Kidney tubule cell (primary cell): ENCODE measurements around the gene RNF223.
A peak's percentile ranks its signal among the peaks of the same experiment; 100 is the strongest.

Source experiments
- DNase-seq: peaks from one replicate; pipeline ENCODE4 v3.0.0-alpha.2; 2018; ENCODE audit warnings: low spot score

RNF223 gene

DNA sequence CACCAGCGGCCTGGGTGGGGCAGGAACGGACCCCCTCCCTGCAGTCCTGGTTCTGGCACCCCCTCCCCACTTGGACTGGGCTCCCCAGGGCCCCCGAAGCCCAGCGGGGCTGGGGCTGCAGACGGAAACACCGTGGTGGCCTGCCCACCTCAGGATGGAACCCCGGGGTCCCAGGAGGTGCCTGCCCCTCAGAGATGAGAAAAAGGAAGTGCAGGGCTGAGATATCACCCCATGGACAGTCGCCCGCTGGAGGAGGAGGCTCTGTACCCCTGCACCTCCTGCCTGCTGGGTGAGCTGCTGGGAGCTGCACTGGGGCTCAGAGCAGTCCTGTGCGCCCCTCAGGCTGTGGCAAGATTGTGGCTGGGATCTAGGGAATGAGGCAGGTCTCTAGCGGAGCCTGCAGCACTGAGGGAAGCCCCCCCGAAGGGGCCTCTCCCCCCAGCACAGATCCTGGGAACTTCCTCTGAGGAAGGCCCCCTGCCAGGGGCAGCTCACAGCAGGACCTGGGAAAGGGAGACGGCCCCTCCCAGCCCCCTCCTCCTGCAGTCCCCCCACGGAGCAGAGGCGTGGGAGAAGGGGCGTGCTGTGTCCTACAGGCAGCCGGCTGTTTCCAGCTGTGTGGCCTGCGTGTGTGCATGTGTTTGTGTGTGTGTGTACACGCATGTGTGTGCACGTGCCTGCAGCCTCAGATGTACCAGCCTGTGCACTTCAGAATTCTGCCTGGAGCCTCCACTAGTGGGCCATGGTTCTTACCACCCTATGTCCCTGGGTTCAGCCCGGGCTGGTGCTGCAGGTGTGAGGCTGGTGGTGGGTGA, 47.3 kb downstream of the RNF223 start:
- no peak for DNase-seq

DNA sequence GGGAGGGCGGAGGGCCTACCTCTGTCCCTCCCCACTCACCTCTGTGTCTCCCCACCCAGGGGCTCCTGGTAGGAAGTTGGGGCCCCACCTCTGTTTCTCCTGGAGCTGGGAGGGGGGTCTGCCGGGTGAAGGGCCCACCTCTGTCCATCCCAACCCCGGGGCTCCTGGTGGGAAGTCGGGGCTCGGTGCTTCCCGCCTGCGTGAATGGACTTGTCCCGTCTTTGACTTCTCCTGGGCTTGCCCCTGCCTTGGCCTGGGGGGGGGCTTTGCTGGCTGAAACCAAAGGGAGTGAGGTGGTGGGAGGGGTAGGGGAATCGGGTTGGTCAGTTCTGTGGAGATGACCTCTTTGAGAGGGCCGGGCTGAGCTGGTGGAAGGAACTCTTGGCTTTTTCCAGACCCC, 48.4 kb downstream of the RNF223 start:
- DNase-seq = no peak

DNA sequence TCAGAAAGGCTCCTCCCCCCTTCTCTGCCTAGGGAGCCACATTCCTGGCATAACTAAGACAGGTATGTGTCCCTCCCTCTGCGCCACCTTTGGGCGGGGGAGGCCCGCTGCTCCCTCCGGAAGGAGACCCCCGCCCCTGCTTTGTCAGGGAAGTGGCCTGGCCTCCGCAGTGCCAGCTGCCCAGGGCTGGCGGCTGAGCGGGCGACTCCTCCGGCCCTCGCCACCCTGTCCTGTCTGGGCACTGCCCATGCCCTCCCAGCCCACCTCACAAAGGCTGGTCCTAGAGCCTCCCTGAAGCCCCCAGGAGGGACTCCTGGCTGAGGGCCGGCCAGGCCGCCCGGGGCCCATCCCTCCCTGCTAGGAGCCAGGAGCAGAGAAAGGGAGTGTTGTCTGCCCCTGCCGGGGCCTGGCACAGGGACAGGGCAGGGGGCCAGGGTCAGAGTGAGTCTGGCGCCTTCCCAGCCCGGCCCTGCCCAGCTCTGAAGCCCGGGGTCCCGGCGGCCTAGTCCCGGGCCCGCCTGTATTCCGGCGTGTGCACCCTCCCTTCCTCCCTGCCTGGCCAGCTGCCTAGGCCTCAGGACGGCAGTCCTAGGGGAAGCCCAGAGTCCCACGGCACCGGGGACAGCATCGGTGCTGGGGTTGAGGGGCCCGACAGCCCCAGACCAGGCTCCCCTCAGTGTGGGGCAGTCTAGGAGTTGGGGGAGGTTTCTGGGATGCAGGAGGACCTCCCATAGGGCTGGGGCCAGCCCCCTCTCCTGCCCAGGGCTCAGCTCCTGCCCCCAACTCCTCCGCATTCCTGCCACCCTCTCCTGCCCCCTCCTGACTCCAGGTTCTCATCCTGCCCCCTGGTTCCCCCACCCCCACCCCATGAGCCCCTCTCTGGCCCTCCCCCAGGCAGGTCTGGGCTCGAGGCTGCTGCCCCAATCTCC, 49.1 kb downstream of the RNF223 start:
- peak; percentile 95 for DNase-seq

DNA sequence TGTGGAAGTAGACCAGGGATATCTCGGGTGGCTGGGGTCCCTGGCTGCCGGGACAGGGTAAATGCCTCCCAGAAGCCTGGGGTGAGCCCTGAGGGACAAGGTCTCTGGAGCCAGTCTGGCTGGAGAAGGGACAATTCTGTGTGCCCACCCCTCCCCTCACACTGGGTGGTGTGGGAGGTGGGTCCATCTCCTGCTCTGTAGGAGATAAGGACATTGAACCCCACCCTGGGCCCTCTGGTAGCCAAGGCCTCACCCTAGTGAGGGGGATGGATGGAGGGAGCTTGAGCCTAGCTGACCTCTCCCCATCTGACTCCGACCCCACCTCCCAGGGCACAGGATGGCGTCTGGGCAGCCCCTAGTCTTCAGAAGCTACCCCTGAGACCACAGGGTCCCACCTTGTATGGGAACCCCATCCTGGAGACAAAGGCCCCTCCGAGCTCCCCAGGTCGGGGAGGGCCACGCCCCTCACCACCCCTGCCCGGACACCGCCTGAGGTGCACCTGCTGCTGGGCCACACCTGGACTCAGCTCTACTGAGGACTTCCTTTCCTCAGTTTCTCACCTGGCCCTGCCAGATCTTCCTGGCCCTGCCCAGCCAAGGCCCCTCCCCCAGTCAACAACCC, 49.8 kb downstream of the RNF223 start:
- no peak for DNase-seq

DNA sequence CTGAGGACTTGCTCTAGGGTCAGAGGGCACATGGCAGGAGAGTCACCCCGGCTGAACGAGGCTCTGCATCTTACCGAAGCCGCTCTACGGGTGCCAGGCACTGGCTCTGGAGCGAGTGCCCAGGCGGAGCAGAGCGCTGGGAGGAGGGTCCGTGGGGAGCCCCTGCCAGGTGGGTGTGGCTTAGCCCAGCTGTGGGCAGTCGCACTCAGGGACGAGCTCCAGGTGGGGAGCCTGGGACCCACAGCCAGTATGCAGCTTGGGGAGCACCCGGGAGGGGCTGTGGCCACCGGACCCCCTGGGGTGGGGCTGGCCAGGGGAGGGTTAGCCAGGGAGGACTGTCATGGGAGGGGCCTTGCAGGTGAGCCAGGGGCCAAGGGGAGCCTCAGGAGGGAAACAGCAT, 50.4 kb downstream of the RNF223 start:
- peak; percentile 44 for DNase-seq

DNA sequence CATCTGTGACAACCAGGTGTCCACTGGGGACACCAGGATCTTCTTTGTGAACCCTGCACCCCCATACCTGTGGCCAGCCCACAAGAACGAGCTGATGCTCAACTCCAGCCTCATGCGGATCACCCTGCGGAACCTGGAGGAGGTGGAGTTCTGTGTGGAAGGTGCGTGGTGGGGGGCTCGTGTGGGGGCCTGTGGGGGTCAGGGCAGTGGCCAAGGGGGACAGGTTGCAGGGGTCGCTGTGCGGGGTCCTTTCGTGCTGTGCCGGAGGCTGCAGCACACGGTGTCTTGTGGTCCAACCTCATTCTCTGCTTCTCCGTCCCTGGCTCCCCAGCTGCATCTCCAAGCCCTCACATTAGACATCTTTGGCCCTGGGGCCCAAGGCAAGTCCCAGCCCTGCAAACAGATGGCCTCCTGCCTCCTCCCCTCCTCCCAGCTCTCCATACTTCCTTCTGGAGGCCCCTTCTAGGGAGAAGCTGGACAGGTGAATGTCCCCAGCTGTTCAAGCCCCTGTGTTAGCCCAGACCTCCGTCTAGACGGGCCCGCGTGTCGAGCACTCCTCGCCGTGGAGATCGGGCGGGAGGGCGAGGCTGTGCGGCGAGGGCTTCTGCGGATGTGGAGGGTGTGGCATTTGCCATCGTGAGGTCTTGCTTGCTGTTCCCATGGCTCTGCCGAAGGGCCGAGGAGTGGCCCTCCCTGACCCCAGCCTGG, 51.6 kb downstream of the RNF223 start:
- DNase-seq = no peak

DNA sequence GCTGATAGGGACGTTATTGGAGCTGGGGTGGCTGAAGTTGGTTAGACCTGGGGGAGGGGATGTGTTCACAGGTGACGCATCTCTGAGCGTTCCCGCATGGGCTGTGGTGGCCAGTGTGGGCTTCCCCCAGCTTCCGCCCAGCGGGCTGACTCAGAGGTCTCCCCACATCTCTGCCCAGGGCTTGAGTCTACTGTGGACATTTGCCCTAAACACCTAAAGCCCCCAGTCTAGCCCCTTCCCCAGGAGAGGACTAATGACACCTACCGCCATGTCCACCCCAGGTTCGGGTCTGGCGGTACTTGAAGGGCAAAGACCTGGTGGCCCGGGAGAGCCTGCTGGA, 52.2 kb downstream of the RNF223 start:
- peak; percentile 78 for DNase-seq

DNA sequence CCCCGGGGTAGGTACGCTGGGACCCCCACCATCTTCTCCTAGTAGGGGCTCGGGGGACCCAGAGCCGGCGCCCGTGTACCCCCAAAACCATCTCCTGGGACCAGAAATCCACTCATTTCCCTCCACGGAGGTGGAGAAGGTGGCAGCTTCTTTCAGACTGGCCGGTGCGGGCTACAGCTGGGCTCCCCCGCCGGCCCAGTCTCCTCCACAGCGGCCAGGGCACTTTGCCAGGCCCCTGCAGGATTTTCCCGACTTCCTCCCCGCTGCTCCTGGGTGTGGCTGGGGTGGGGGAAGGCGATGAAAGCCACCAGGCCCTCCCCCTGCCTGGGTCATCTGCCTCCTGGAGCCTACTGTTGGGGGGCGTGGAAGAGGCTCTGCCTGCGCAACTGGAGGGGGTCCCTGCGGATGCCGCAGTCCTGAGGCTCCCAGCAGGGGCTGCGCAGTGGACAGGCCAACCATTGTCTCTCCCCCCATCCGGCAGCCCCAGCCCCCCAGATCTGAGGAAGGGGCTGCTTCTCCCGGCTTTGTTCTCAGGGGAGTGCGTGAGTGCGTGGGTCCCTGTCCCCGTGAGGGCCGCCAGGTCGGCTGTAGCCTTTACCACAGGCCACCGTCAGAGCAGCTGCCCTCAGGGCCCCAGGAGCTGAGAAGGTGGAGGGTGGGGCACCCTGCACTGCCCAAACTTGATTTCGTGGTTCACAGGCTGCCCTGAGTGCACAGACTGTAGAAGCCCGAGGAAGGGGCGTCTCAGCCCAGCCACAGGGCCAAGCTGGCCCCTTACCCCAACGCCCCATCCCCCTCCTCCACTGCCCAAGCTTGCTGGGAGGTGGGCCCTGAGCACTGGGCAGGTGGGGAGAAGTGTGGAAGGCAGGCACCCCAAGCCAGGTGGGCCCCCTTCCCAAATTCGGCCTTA, 52.8 kb downstream of the RNF223 start:
- DNase-seq = peak; percentile 86
